Neutrophil (primary cell): ENCODE data around the gene ABCA5.

Experiments
- H3K27ac ChIP-seq: fragments of 200-600 bp; sonication (generic); 2 replicates; pipeline ENCODE4 v1.5.1; 2016; ENCODE audit warnings: mild to moderate bottlenecking, moderate library complexity
- H3K27me3 ChIP-seq: fragments of 200-600 bp; sonication (generic); 2 replicates; pipeline ENCODE4 v1.6.0; 2016; ENCODE audit warnings: mild to moderate bottlenecking
- H3K36me3 ChIP-seq: fragments of 200-600 bp; sonication (generic); 2 replicates; pipeline ENCODE4 v1.5.1; 2017
- H3K4me1 ChIP-seq, 2 experiments: fragments of 200-600 bp in 1 of 2; sonication (generic) in 1 of 2; 1 replicate in 1 of 2; 2 replicates in 1 of 2; pipeline versions ENCODE4 v1.5.1 to v1.6.1; 2013 to 2016; ENCODE audit warnings: low read depth in 1 of 2, low read length in 1 of 2, mild to moderate bottlenecking in 1 of 2, moderate library complexity in 1 of 2; ENCODE audit not compliant: control insufficient read depth in 1 of 2, insufficient read depth in 1 of 2
- H3K4me3 ChIP-seq, 2 experiments: fragments of 200-600 bp in 1 of 2; sonication (generic) in 1 of 2; 1 replicate in 1 of 2; 2 replicates in 1 of 2; pipeline ENCODE4 v1.5.1; 2013 to 2016; ENCODE audit warnings: low read depth in 1 of 2, low read length in 1 of 2, mild to moderate bottlenecking in 1 of 2, moderate library complexity in 1 of 2
- H3K9me3 ChIP-seq: fragments of 200-600 bp; sonication (generic); 2 replicates; pipeline ENCODE4 v1.5.1; 2016
- TF ChIP-seq, protein P1 (sequence below): fragments of 200-600 bp; sonication (generic); IDR thresholded peaks from 2 replicates; pipeline ENCODE4 v1.5.1; 2016; ENCODE audit warnings: antibody characterized with exemption

Gene ABCA5

DNA sequence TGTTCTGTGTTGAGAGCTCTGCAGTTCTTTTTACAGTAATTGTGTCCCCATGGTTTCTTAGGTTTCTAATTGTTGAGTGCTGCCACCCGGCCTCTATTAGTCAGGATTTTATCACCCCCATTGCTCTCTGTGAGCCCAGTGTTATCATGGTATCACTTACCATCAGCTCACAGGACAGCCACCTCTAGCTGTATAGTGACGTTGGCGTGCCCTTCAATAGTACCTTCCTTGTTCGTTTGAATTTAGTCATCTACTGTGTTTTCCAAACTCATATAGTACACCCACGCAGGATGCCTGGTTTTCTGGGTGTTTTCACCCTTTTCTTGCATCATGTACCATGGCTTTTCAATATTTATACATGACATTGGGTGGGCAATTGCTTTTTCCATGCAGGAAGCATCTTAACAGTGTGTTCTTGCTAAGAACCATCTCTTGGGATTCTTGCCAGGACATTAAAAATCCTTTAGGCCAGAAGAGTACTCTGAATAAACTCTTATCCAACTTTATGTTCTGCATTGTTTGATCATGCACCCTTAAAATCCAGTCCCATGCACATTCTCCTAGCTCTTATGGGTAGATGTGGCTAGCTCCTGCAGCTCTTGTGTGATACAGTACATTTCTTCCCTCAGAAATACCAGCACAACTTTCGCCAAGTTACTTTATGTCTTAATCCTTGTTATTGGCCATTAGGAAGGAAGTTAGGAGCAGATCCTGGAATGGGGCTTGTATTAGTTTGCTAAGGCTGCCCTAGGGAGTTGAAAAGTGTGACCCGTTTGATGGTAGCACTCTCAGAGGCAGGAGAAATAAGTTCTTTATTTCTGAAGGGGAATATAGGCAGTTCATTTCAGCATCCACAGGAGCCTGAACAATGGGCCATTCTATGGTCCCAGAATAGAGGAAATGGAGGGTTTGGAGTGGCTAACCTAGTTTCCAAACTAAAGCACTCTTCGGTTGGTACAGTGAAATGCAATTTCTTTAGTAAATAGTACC, 87.0 kb downstream of the ABCA5 start:
- H3K36me3 ChIP-seq, result peaks cover 22% of the 10 kb centered on the region
- TF ChIP-seq, protein P1, sequence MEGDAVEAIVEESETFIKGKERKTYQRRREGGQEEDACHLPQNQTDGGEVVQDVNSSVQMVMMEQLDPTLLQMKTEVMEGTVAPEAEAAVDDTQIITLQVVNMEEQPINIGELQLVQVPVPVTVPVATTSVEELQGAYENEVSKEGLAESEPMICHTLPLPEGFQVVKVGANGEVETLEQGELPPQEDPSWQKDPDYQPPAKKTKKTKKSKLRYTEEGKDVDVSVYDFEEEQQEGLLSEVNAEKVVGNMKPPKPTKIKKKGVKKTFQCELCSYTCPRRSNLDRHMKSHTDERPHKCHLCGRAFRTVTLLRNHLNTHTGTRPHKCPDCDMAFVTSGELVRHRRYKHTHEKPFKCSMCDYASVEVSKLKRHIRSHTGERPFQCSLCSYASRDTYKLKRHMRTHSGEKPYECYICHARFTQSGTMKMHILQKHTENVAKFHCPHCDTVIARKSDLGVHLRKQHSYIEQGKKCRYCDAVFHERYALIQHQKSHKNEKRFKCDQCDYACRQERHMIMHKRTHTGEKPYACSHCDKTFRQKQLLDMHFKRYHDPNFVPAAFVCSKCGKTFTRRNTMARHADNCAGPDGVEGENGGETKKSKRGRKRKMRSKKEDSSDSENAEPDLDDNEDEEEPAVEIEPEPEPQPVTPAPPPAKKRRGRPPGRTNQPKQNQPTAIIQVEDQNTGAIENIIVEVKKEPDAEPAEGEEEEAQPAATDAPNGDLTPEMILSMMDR, result no peak
- H3K9me3 ChIP-seq, result no peaks in the 10 kb centered on the region
- no peak overlapping the region for H3K27ac ChIP-seq
- H3K4me1 ChIP-seq, result peaks cover 0 to 6% of the 10 kb centered on the region in 2 experiments
- H3K4me3 ChIP-seq, result no peak overlapping the region
- no peaks in the 10 kb centered on the region for H3K27me3 ChIP-seq

DNA sequence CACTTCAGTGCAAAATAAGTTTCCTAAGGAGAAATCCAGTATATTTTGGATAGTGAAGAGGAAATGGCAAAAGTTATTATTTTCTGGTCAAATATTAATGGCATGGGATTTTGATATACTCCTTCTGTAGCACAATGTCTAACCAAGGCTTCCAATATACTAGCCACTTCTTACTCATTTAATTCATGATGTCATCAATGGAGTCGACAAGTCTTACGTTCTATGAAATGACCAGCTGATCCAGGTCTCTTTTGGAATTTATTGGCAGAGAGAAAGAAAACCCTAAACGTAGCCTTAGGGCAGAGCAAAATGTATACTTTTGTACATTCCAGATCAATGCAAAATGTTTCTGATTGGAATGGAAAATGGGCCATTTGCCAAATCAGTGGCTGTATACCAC, 90.0 kb downstream of the ABCA5 start:
- no peaks in the 10 kb centered on the region for H3K4me1 ChIP-seq

DNA sequence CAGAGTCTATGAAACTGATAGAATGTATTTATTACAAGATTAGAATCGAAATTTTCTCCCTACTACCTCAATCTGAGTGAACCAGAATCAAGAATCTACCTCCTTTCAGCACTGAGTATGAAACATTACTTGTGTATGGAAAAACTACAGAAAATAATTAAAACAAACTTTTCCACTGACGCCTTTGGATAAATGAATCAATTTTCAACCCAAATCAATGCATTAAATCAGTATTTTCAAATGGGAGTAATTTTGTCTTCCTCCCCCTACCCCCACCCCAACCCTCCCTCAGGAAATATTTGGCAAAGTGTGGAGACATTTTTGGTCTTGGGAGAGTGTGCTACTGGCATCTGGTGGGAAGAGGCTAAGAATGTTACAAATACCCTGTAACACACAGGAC, 90.5 kb downstream of the ABCA5 start:
- TF ChIP-seq, protein P1, result no peak
- H3K4me1 ChIP-seq, result no peaks in the 10 kb centered on the region
- peaks cover 13% of the 10 kb centered on the region for H3K36me3 ChIP-seq

More for the DNA sequence above, 90.0 kb downstream of the ABCA5 start:
- peaks cover 13% of the 10 kb centered on the region for H3K36me3 ChIP-seq
- no peak overlapping the region for H3K27ac ChIP-seq
- H3K9me3 ChIP-seq, result no peaks in the 10 kb centered on the region
- TF ChIP-seq, protein P1, result no peak
- no peaks in the 10 kb centered on the region for H3K27me3 ChIP-seq
- H3K4me3 ChIP-seq, result no peak overlapping the region

DNA sequence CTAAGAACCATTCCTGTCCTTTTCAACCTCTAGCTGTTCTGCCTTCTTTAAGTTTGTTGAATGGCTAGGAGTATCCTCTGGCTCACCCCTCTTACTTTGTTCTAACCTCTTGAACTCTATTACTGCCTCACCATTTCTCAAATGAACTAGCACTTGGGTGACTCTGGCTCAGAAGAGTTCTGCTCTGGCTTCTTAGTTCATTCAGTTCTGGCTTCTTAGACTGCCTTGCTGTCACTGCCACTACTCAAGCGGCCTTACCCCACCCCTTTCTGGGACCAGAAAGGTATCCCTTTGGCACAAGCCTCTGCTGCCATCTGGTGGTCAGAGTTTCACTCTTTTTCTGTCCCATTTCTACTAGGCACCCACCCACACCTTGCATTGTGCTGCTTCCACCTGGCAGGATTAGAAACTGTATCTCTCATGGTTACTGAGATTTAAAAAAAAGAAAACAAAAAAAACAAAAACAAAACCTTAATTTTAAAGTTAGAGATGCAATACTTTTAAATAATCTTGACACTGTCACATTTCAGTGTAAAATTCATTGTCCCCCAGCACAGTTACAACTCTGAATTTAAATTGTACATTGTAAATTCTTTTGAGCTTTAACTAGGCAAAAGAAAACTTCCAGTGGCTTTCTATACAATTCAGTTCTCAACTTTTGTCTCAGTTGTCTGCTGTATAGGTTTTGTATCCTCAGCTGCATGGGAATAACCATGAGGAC, 91.4 kb downstream of the ABCA5 start:
- TF ChIP-seq, protein P1, result peak; percentile 24
- H3K4me1 ChIP-seq, result no peaks in the 10 kb centered on the region
- no peaks in the 10 kb centered on the region for H3K9me3 ChIP-seq
- no peaks in the 10 kb centered on the region for H3K27me3 ChIP-seq
- H3K36me3 ChIP-seq, result peaks cover 9% of the 10 kb centered on the region
- no peak overlapping the region for H3K27ac ChIP-seq
- no peak overlapping the region for H3K4me3 ChIP-seq

More for the DNA sequence above, 90.5 kb downstream of the ABCA5 start:
- H3K4me3 ChIP-seq, result no peak overlapping the region
- no peak overlapping the region for H3K27ac ChIP-seq
- H3K27me3 ChIP-seq, result no peaks in the 10 kb centered on the region
- no peaks in the 10 kb centered on the region for H3K9me3 ChIP-seq

DNA sequence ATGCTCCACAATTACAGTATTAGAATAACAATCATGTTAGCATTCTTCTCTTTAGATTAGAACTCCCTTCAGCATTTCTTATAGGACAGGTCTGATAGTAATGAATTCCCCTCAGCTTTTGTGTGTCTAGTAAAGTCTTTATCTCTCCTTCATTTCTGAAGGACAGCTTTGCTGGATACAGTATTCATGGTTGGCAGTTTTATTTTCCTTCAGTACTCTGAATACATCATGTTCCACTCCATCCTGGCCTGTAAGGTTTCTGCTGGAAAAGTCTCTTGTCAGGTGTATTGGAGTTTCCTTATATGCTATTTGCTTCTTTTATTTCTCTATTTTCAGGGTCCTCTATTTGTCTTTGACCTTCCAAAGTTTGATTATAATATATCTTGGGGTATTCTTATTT, 94.3 kb downstream of the ABCA5 start:
- Histone ChIP-seq H3K4me1 (no peaks in the 10 kb centered on the region), H3K4me3 (no peak overlapping the region), H3K36me3 (no peaks in the 10 kb centered on the region), H3K9me3 (no peaks in the 10 kb centered on the region), H3K27ac (no peak overlapping the region), H3K27me3 (no peaks in the 10 kb centered on the region)
- TF ChIP-seq, protein P1, result no peak
